ENCODE measurements around the gene LLGL1. TPM values are rescaled to one million over a fixed set of nuclear protein-coding genes. Genes with fewer than 3 reads are reported as not detected.
A peak's percentile ranks its signal among the peaks of the same experiment; 100 is the strongest.

Gene LLGL1
- total RNA-seq, 2 donors from 2014 or later: 13.9 to 16.2 TPM

GRCh38 chr17:18246880-18247612, 21.6 kb downstream of the LLGL1 start:
- DNase-seq (ENCODE audit: low spot score): no peak
- intact Hi-C loops (cut with DNase I): loop anchor here in 1 of 2 donors (10.0 kb wide), 1 partner anchor 78 kb away; no protein-coding TSS in a partner anchor

GRCh38 chr17:18247613-18248001, 22.2 kb downstream of the LLGL1 start:
- intact Hi-C loops (cut with DNase I): loop anchor here in 1 of 2 donors (10.0 kb wide), 1 partner anchor 77 kb away; no protein-coding TSS in a partner anchor
- DNase-seq (ENCODE audit: low spot score): no peak

GRCh38 chr17:18248300-18248731, 22.9 kb downstream of the LLGL1 start:
- no peak for DNase-seq (ENCODE audit: low spot score)
- intact Hi-C loops (cut with DNase I): loop anchor here in 1 of 2 donors (10.0 kb wide), 1 partner anchor 76 kb away; no protein-coding TSS in a partner anchor

DNA sequence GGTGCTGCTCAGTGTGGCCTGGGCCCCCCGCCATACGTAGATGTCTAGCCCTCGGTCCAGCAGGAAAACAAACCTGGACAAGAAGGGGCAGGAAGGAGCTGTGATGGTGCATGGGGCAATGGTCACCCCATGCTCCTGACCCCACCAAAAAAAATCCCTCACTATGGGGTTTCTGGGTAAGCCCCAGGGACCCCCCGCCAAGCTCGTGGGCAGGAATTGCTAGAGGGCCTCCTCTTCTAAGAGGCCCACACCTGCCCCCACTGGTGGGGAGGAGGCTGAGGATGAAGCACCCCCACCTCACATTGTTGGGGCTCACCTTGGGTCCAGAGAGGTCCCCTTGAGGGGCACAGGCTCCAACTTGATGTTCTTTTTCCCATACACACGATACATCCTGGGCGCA, 23.4 kb downstream of the LLGL1 start:
- intact Hi-C loops (cut with DNase I): loop anchor here in 1 of 2 donors (10.0 kb wide), 1 partner anchor 76 kb away; no protein-coding TSS in a partner anchor
- no peak for DNase-seq (ENCODE audit: low spot score)

DNA sequence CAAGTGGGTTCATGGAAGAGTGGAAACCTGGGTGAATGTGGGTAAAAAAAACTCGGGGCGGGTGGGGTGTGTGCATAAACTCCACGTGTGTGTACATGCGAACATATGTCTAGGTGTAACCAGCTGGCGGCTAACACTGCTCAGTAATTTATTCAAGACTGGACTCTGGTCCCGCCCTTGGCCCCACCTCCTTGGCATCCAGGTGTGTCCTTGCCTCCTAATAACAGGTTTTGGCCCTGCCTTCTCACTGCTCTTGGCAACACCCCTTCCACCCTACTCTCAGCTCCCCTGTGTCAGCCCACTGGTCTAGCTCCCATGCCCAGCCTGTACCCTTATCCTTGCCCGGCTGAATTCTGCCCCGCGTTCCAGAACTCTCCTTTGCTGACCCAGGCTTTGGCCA, 24.8 kb downstream of the LLGL1 start:
- intact Hi-C loops (cut with DNase I): no loop called here
- no peak for DNase-seq (ENCODE audit: low spot score)

- no peak for DNase-seq (ENCODE audit: low spot score)
- intact Hi-C loops (cut with DNase I): no loop called here
Measured at GRCh38 chr17:18250708-18251107, 25.3 kb downstream of the LLGL1 start.

DNA sequence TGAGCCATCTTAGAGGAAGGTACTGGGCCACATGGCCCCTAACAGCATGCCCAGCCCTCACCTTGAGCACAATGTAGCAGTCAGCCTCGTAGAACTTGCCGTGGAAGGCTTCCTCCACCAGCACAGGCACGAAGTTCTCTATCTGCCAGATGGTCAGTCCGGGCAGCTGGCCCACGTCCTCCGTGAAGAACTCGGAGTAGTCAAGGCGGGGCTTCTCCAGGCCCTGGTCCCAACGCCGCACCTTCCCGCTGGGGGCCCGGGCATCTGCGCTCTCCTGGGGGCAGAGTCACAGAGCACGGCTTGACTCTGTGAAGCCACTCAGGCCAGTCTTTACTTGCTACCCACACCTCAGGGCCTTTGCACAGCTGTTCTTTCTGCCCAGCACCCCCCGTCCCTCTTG, 25.8 kb downstream of the LLGL1 start:
- intact Hi-C loops (cut with DNase I): no loop called here
- DNase-seq (ENCODE audit: low spot score): no peak

DNA sequence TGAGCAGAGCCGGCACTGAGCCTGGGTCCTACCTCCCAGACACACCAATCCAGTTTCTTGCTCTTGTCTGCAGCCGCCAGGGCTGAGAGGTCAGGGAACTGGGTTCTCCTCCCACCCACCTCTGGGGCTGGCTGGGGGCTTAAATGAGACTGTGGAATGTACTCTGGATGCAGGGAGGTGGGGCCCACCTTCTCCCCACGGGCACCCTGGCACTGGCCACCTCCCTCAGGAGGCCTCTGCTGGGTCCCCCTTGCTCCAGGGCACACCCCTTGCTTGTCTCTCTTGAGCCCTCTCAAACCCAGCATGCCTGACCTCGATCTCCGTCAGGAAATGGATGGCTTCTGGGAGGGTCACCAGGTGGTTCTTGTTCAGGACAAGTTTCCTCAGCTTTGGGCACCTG, 26.7 kb downstream of the LLGL1 start:
- intact Hi-C loops (cut with DNase I): no loop called here

GRCh38 chr17:18253187-18253884, 27.9 kb downstream of the LLGL1 start:
- DNase-seq (ENCODE audit: low spot score): no peak
- intact Hi-C loops (cut with DNase I): no loop called here

More for the DNA sequence above, 26.7 kb downstream of the LLGL1 start:
- no peak for DNase-seq (ENCODE audit: low spot score)

- intact Hi-C loops (cut with DNase I): no loop called here
- DNase-seq (ENCODE audit: low spot score): no peak
Measured at GRCh38 chr17:18253947-18254821, 28.7 kb downstream of the LLGL1 start.

DNA sequence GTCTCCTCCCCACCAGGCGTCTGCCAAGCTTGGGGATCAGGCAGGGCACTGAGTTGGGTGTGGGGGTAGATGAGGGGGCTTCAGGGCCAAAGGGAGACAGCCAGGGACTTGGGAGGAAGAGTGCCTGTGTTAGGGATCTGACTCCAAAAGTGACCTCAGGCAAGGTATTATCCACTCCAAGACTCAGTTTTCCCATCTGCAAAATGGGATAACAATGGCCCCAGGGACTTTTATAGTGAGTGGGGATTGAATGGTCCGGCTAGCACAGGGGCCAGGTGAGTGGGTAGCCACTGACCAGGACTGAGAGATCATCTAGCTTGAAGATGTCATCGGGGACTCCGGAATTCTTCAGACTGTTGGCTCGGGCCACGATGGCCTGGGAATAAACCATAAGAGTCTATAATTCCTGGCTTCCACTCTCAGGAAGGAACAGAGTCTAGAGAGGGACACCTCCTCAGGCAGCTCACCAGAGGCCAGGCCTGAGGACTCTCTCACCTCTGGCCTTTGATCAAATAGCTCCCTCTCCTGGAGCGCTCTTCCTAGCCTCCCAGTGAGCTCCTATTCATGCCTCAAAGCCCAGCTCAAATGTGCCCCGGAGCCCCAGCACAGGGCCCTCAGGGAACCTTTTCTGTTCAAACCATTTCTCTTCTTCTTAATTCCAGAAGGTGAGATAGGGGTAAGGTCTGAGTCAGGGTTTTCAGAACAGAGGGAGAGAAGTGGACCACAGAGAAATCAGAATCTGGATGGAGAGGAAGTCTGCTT, 29.6 kb downstream of the LLGL1 start:
- intact Hi-C loops (cut with DNase I): loop anchor here in 1 of 2 donors (1.0 kb wide), 1 partner anchor 29 kb away; no protein-coding TSS in a partner anchor
- DNase-seq (ENCODE audit: low spot score): no peak

GRCh38 chr17:18256351-18256750, 30.9 kb downstream of the LLGL1 start:
- DNase-seq (ENCODE audit: low spot score): no peak
- intact Hi-C loops (cut with DNase I): no loop called here

DNA sequence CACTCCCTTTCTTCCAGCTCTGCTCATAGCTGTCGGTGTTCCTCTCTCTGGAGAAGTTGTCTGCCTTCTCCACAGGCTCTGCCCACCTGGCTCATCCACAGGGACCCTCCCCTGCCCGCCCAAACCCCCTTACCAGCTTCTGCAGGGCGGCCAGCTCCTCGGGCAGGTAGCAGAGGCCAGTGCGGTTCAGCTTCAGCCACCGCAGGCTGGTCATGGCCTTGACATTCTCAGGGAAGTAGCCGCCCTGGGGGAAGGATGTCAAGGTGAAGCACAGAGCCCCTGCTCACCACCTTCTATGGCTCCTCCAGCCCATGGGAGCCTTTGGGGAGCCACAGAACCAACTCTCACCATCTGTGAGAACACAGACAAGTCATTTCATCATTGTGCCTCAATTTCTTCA, 31.3 kb downstream of the LLGL1 start:
- intact Hi-C loops (cut with DNase I): no loop called here
- no peak for DNase-seq (ENCODE audit: low spot score)

DNA sequence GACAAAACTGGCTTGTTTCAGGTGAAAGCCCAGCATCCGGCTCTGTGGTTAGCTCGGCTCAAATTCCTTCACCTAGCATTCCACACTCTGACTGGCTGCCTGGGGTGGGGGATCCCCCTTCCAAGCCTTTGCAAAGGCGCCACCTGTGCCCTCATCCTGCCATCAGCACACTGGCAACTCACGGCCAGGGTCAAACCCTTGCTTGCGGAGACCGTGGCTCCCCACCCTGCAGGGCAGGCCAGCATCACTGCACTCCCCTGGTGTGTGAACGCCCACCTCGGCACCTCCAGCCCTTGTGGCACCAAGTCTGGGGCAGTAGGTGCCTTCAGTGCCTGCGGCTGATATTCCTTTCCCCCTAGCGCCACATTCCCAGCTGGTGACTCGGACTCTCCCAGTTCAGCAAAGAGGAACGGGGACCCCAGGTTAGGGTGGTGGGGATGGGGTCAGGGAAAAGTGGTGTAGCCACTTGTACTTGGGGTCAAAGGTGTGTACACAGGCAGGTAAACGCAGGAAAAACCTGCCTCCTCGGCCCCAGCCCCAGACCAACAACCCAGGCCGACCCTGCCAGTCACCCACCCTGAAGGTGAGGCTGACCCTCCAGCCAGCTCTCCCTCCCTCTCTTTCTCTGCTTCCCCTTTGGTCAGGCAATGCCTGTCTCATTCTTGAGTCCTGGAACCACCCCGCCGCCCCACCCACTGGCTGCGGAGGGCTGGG, 32.0 kb downstream of the LLGL1 start:
- intact Hi-C loops (cut with DNase I): no loop called here
- DNase-seq (ENCODE audit: low spot score): peak; percentile 91

DNA sequence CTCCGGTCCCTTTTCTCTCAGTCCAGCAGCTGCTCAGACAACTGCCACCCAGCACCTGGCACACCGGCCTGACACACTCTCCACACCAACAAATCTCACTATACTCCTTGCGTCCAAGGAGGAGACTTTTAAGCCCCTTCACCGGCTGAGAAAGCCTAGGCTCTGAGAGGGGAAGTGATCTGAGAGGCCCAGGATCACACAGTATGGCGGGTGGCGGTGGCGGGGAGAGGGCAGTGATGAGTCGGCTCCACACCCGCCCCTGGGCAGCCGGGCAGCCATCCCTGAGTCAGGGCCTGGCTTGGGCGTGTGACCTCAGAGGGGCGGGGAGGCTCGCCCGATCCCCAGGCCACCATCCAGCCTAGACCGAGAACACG, 32.5 kb downstream of the LLGL1 start:
- DNase-seq (ENCODE audit: low spot score): peak; percentile 95
- intact Hi-C loops (cut with DNase I): no loop called here

DNA sequence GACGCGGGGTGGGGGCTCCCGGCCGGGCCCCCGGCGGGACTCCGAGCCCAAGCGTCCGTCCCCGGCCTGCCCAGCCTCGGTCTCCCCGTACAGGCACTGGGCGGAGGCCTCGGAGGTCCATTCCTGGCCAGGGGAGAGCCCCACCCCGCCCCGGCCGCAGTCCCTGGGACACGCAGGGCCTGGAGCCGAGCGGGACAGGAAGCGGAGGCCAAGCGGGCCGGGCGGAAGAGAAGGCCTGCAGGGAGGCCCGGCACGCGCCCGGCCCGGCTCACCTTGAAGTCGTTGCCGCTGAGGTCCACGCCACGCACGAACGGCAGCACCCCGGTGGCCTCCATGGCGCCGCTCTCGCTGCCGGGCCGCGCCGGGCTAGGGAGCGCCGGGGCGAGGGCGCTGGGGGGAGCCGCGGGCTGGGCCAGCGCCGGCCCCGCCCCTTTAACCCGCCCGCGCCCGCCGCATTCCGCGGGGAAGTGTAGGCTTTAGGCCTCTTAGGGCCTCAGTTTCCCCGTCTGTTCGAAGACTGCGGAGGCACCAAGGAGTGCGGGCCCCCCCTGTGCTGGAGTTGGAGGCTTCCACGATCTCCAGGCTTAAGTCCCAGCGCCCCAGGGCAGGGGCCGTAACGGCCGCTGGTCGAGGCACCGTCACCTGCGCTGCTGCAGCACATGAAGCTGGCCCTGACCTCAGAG, 33.1 kb downstream of the LLGL1 start, which contains the start of gene FLII:
Gene FLII, minus strand, starts transcription at position 383 of the 683 bp plus-strand sequence. Its CDS starts 48 bp downstream, at position 335.
- DNase-seq (ENCODE audit: low spot score): no peak
- intact Hi-C loops (cut with DNase I): no loop called here

- DNase-seq (ENCODE audit: low spot score): no peak
- intact Hi-C loops (cut with DNase I): no loop called here
Measured at GRCh38 chr17:18259621-18260331, 34.3 kb downstream of the LLGL1 start.
